ENCODE data around the gene TAS1R2. TPM values are rescaled to one million over a fixed set of nuclear protein-coding genes. Genes with fewer than 3 reads are reported as not detected.

Gene TAS1R2
- total RNA-seq: not detected

GRCh38 chr1:18859560-18859959 lies at the start of gene TAS1R2:
TAS1R2 (minus strand) TSS chr1:18859660; CDS start chr1:18859660, 0 bp downstream.

GRCh38 chr1:18902523-18903290 lies 43.2 kb upstream of the TAS1R2 start, which contains the start of gene ALDH4A1:
ALDH4A1 (minus strand) TSS chr1:18902555; CDS start chr1:18902523, 32 bp downstream.

Small RNA genes lying within 50 kb of the gene (small RNA-seq; reads per million reads assigned to genes)
- gene MIR1290: 0 reads per million in 2 donors
- 0 reads per million in 2 donors for gene MIR4695

Other genes starting within 250 kb of the TAS1R2 start
- not detected for gene PAX7, start 228.8 kb downstream of the TAS1R2 start, total RNA-seq
- 10 to 100 TPM; 19.6 to 21.3 TPM for gene ALDH4A1, start 42.9 kb upstream of the TAS1R2 start, total RNA-seq
- gene IFFO2, start 97.0 kb upstream of the TAS1R2 start, total RNA-seq: 10 to 100 TPM in 1 of 2 donors, 1 to 10 TPM in 1; 8.3 to 20.6 TPM

All from melanocyte of skin (primary cell).